Esophagus squamous epithelium (tissue), 5 donors: ENCODE measurements around the gene CD8B2. TPM values are rescaled to one million over a fixed set of nuclear protein-coding genes. Genes with fewer than 3 reads are reported as not detected.

ENCODE experiments used
- DNase-seq: peaks from one replicate; lab custom pipeline; 2025; lab: John Stamatoyannopoulos, UW
- H3K27ac ChIP-seq, 4 donors: fragments of 200-600 bp; sonication (generic); one replicate each; pipeline ENCODE4 v1.5.1; 2016 to 2019; ENCODE audit warnings: mild to moderate bottlenecking in 1 of 4
- H3K27me3 ChIP-seq, 4 donors: fragments of 200-600 bp; sonication (generic); 1 replicate in 3 of 4; 2 replicates in 1 of 4; pipeline versions ENCODE4 v1.5.1 to v1.6.0; 2017 to 2021; ENCODE audit warnings: antibody characterized with exemption in 1 of 4
- H3K36me3 ChIP-seq, 3 donors: fragments of 200-600 bp; sonication (generic); one replicate each; pipeline ENCODE4 v1.5.1; 2016 to 2019
- H3K4me1 ChIP-seq, 3 donors: fragments of 200-600 bp; sonication (generic); one replicate each; pipeline ENCODE4 v1.5.1; 2017 to 2019
- H3K4me3 ChIP-seq, 4 donors: fragments of 200-600 bp; sonication (generic); 1 replicate in 3 of 4; 2 replicates in 1 of 4; pipeline ENCODE4 v1.5.1; 2016 to 2019; ENCODE audit warnings: mild to moderate bottlenecking in 2 of 4, moderate library complexity in 1 of 4
- H3K9me3 ChIP-seq, 3 donors: fragments of 200-600 bp; sonication (generic); one replicate each; pipeline ENCODE4 v1.5.1; 2016 to 2019
- POLR2A ChIP-seq, 4 donors: fragments of 450-650 bp; IDR thresholded peaks; one replicate each; pipeline ENCODE4 v1.6.1; 2017; ENCODE audit warnings: antibody characterized with exemption in 4 of 4, mild to moderate bottlenecking in 4 of 4, moderate library complexity in 3 of 4
- WGBS, 2 donors: methylation state at CpG; one replicate each; pipeline ENCODE4 v1.1.5; 2018; 5-methylcytosine and 5-hydroxymethylcytosine counted together
- intact Hi-C: fragments of 100-400 bp; cut with DNase I; formaldehyde crosslinking; loops from one replicate; pipeline ENCODE4 v1.15.0; 2022
- total RNA-seq, 4 donors: library from RNA; depleted of rRNA; stranded (reverse); fragments of >200 nt; gene quantifications; one replicate each; pipeline ENCODE4 v1.1.0, GENCODE V29; 2016
- TF ChIP-seq, protein P1 (sequence below), 6 experiments: fragments of 450-650 bp in 4 of 6; fragments of 200-600 bp in 2 of 6; sonication (generic) in 2 of 6; IDR thresholded peaks; one replicate each; pipeline ENCODE4 v1.5.1; 2016 to 2019; ENCODE audit warnings: antibody characterized with exemption in 6 of 6, mild to moderate bottlenecking in 4 of 6, moderate library complexity in 4 of 6
- donor health status: DM: yes; HTN: yes; CAD: no.

The CD8B2 gene
- total RNA-seq, 4 donors from 2014 or later, result 0.19 to 0.23 TPM; not detected in 2

DNA sequence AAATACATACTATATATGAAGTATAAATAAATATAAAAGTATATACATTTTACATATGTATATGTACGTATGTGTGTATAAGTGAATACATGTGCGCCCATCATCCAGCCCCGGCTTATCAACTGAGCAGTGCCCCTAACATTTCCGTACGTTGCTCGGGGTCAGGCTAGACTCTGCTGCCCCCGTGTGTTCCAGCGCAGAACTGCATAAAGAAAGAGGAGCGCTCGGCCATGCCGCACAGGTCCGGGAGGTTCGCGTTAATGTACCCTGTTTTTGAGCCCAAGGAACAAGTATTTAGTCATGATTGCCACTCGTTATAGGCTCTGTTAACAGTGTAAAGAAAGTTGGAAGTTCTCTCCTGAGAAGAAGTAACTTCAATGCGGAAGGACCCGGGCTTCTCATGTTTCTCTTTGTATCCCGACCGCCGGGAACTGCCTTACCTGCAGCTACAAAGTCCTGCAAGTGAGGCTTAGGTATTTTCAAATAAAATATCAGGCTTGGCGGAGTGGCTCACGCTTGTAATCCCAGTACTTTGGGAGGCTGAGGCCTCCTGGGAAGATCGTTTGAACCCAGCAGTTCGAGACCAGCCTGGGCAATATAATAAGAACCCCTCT, 55.7 kb downstream of the CD8B2 start:
- intact Hi-C loops, result loop anchor here (10.0 kb wide), 1 partner anchor 438 kb away; no protein-coding TSS in a partner anchor
- peaks cover 0 to 6% (median 3%) of the 10 kb centered on the region in 3 donors for H3K4me1 ChIP-seq
- H3K4me3 ChIP-seq, result peak overlapping the region in 3 of 4 donors; percentile 16 to 47 (median 18)
- WGBS, 2 donors, result 4 to 10% methylated on average over 22 to 24 of the region's 24 CpGs
- DNase-seq, result no peak
- peaks cover 0 to 19% (median 0%) of the 10 kb centered on the region in 4 donors for H3K27me3 ChIP-seq
- no peaks in the 10 kb centered on the region for H3K9me3 ChIP-seq
- H3K36me3 ChIP-seq, result no peaks in the 10 kb centered on the region
- TF ChIP-seq, protein P1, sequence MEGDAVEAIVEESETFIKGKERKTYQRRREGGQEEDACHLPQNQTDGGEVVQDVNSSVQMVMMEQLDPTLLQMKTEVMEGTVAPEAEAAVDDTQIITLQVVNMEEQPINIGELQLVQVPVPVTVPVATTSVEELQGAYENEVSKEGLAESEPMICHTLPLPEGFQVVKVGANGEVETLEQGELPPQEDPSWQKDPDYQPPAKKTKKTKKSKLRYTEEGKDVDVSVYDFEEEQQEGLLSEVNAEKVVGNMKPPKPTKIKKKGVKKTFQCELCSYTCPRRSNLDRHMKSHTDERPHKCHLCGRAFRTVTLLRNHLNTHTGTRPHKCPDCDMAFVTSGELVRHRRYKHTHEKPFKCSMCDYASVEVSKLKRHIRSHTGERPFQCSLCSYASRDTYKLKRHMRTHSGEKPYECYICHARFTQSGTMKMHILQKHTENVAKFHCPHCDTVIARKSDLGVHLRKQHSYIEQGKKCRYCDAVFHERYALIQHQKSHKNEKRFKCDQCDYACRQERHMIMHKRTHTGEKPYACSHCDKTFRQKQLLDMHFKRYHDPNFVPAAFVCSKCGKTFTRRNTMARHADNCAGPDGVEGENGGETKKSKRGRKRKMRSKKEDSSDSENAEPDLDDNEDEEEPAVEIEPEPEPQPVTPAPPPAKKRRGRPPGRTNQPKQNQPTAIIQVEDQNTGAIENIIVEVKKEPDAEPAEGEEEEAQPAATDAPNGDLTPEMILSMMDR (IDR thresholded peaks at IDR 0.05), result peak; percentile 71 to 94 (median 88)
- TF ChIP-seq POLR2A (IDR thresholded peaks at IDR 0.05), result no peak
- H3K27ac ChIP-seq, result no peak overlapping the region

DNA sequence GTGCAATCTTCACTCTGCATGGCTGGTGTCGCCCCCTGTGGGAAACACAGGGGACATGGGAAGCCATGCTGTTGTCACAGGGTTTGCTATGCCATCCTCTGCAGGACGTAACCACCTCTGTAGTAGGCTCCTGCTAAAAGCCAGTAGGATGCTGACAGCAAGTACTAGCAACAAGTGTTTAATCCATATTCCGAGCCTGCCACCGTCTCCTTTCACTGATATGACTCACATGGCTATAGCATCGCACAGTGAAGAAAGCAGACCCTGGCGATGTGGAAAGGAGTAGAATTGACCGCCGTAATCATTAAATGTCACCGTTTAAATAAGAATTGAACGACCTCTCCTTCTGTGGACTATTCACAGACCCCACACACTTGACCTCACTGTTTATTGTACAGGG, 57.8 kb downstream of the CD8B2 start:
- TF ChIP-seq POLR2A (IDR thresholded peaks at IDR 0.05), result no peak
- TF ChIP-seq, protein P1 (IDR thresholded peaks at IDR 0.05), result no peak
- no peaks in the 10 kb centered on the region for H3K36me3 ChIP-seq
- no peaks in the 10 kb centered on the region for H3K9me3 ChIP-seq
- H3K27ac ChIP-seq, result no peak overlapping the region
- peaks cover 0 to 6% (median 3%) of the 10 kb centered on the region in 3 donors for H3K4me1 ChIP-seq
- DNase-seq, result no peak
- WGBS, 2 donors, result 93 to 94% methylated on average over 8 of the region's 10 CpGs
- H3K4me3 ChIP-seq, result no peak overlapping the region
- peaks cover 0 to 19% (median 0%) of the 10 kb centered on the region in 4 donors for H3K27me3 ChIP-seq
- intact Hi-C loops, result loop anchor here (10.0 kb wide), 1 partner anchor 440 kb away; no protein-coding TSS in a partner anchor

DNA sequence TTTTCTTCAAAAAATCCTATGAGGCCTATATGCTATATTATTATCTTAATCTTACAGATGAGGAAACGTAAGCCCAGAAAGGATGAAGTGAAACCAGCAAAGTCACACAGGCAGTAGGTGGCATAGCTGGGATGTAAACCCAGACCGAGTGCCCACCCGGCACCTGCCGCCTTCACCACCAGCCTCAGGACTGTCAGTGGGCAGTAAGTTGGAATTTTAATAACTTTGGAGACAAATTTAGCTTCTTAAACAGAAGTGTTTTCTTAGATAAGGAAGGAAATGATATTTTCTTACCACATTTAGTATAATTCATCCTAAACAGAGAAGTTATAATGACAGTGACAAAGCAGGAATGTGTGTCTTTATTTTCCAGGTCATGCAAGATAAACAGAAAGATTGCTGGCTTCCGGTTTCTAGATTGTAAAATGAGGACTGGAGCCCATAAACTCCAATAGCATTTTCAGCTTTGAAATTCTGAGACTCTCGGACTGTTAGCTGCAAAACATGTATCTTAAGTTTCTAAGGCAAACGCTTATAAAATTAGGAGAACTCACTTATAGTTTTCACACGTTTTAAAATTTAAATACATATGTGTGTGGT, 59.3 kb downstream of the CD8B2 start:
- Histone ChIP-seq H3K9me3 (no peaks in the 10 kb centered on the region), H3K27me3 (peaks cover 0 to 19% (median 0%) of the 10 kb centered on the region in 4 donors), H3K4me3 (no peak overlapping the region), H3K36me3 (no peaks in the 10 kb centered on the region), H3K4me1 (peaks cover 0 to 6% (median 3%) of the 10 kb centered on the region in 3 donors), H3K27ac (no peak overlapping the region)
- intact Hi-C loops, result loop anchor here (10.0 kb wide), 1 partner anchor 442 kb away; no protein-coding TSS in a partner anchor
- no peak for DNase-seq
- TF ChIP-seq, protein P1 (IDR thresholded peaks at IDR 0.05), result no peak
- no peak for TF ChIP-seq POLR2A (IDR thresholded peaks at IDR 0.05)
- WGBS, 2 donors, result 49 to 60% methylated on average over 8 of the region's 8 CpGs

DNA sequence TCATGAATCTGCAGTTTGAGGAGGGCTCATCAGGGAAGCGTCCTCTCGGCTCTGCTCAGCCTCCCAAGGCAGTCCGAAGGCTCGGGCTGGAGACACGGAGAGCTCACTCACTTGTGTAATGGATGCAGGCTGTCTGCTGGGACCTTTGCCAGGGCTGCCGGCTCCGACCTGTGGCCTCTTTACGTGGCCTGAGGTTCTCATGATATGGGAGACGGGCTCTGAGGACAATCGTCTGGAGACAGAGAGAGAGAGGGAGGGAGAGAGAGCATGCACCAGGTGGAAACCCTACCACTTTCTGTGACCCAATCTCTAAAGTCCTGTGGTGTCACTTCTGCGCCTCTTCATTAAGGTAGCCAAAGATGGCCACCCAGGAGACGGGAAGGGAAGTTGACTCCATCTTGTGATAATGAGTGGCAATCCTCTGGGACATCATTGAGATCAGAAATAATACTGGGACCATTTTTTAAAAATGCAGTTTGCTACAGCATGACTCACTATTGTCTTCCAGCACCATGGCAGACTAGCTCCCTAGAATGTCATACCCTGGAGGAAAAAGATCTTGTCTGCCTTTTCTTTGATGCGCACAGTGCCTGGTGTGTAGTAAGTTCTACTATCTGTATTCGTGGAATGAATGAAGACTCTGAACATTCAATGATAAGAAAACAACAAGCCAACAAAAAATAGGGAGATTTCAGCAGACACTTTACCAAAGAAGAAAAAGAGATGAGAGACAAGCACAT, 60.2 kb downstream of the CD8B2 start:
- intact Hi-C loops, result loop anchor here (10.0 kb wide), 1 partner anchor 443 kb away; no protein-coding TSS in a partner anchor
- TF ChIP-seq, protein P1 (IDR thresholded peaks at IDR 0.05), result no peak
- no peak for TF ChIP-seq POLR2A (IDR thresholded peaks at IDR 0.05)
- no peak for DNase-seq
- 55 to 59% methylated on average over 6 to 12 of the region's 14 CpGs for WGBS, 2 donors
- Histone ChIP-seq H3K27ac (no peak overlapping the region), H3K27me3 (peaks cover 0 to 12% (median 0%) of the 10 kb centered on the region in 4 donors), H3K4me1 (peaks cover 0 to 6% (median 3%) of the 10 kb centered on the region in 3 donors), H3K36me3 (no peaks in the 10 kb centered on the region), H3K4me3 (no peak overlapping the region), H3K9me3 (no peaks in the 10 kb centered on the region)
